Neuronal stem cell (in vitro differentiated cells): Measurements from ENCODE around the gene SERTM2.

Source experiments
- DNase-seq: peaks from one replicate; pipeline ENCODE4 v3.0.0-alpha.2; 2013; ENCODE audit warnings: low spot score
- H2AFZ ChIP-seq: one replicate; pipeline ENCODE4 v1.6.1; 2013; ENCODE audit warnings: mild to moderate bottlenecking, low read length, inconsistent platforms
- H2AK5ac ChIP-seq: 2 replicates; pipeline ENCODE4 v1.6.1; 2013; ENCODE audit warnings: low read depth, mild to moderate bottlenecking, inconsistent platforms, low read length, moderate library complexity, mixed read lengths
- H2BK120ac ChIP-seq: 2 replicates; pipeline ENCODE4 v1.6.1; 2013; ENCODE audit warnings: low read depth, mild to moderate bottlenecking, inconsistent platforms, low read length, moderate library complexity, mixed read lengths
- H2BK12ac ChIP-seq: one replicate; pipeline ENCODE4 v1.6.1; 2013; ENCODE audit warnings: low read length, inconsistent platforms
- H2BK15ac ChIP-seq: 2 replicates; pipeline ENCODE4 v1.6.1; 2013; ENCODE audit warnings: mild to moderate bottlenecking, low read length, inconsistent platforms, mixed read lengths
- H2BK5ac ChIP-seq: one replicate; pipeline ENCODE4 v1.6.1; 2013; ENCODE audit warnings: inconsistent platforms, mild to moderate bottlenecking, low read length, moderate library complexity
- H3K14ac ChIP-seq: one replicate; pipeline ENCODE4 v1.6.1; 2013; ENCODE audit warnings: low read length, inconsistent platforms
- H3K18ac ChIP-seq: 2 replicates; pipeline ENCODE4 v1.6.1; 2013; ENCODE audit warnings: low read length, inconsistent platforms
- H3K23ac ChIP-seq: 2 replicates; pipeline ENCODE4 v1.6.1; 2013; ENCODE audit warnings: low read depth, mild to moderate bottlenecking, mixed read lengths, low read length, inconsistent platforms; ENCODE audit not compliant: poor library complexity
- H3K27ac ChIP-seq: replicated peaks from 3 replicates; pipeline ENCODE4 v1.5.1; 2013; ENCODE audit warnings: low read length, inconsistent platforms
- H3K27me3 ChIP-seq, 3 experiments: 2 replicates each; pipeline ENCODE4 v1.6.1; 2013; ENCODE audit warnings: low read length in 3 of 3, mild to moderate bottlenecking in 2 of 3, inconsistent platforms in 1 of 3, low read depth in 1 of 3, mixed read lengths in 1 of 3, moderate library complexity in 1 of 3; ENCODE audit not compliant: control insufficient read depth in 3 of 3, insufficient read depth in 3 of 3
- H3K36me3 ChIP-seq, 2 donors: replicated peaks in 1 of 2; 2 replicates each; pipeline ENCODE4 v1.6.1; 2013; ENCODE audit warnings: low read length in 2 of 2; ENCODE audit not compliant: control insufficient read depth in 2 of 2, insufficient read depth in 2 of 2
- H3K4ac ChIP-seq: 2 replicates; pipeline ENCODE4 v1.6.1; 2013; ENCODE audit warnings: inconsistent platforms, mild to moderate bottlenecking, low read length, moderate library complexity
- H3K4me1 ChIP-seq, 2 donors: 1 replicate in 1 of 2; 2 replicates in 1 of 2; pipeline ENCODE4 v1.6.1; 2013; ENCODE audit warnings: low read length in 2 of 2, low read depth in 1 of 2; ENCODE audit not compliant: control insufficient read depth in 2 of 2, insufficient read depth in 1 of 2
- H3K4me2 ChIP-seq: one replicate; pipeline ENCODE4 v1.6.1; 2013; ENCODE audit warnings: mild to moderate bottlenecking, low read length, inconsistent platforms; ENCODE audit not compliant: insufficient read depth, poor library complexity, severe bottlenecking
- H3K4me3 ChIP-seq, 2 donors: 2 replicates each; pipeline ENCODE4 v1.5.1; 2013; ENCODE audit warnings: low read length in 2 of 2, mild to moderate bottlenecking in 2 of 2, inconsistent platforms in 1 of 2, moderate library complexity in 1 of 2
- H3K79me1 ChIP-seq: one replicate; pipeline ENCODE4 v1.6.1; 2013; ENCODE audit warnings: low read depth, mild to moderate bottlenecking, inconsistent platforms, low read length, moderate library complexity
- H3K9ac ChIP-seq: one replicate; pipeline ENCODE4 v1.6.1; 2013; ENCODE audit warnings: mild to moderate bottlenecking, low read depth, low read length, inconsistent platforms; ENCODE audit not compliant: poor library complexity
- H3K9me3 ChIP-seq, 2 donors: replicated peaks in 1 of 2; 2 replicates each; pipeline versions ENCODE3 to v1.6.1; 2013; ENCODE audit warnings: low read length in 2 of 2, mild to moderate bottlenecking in 2 of 2, inconsistent platforms in 1 of 2, low read depth in 1 of 2, mixed read lengths in 1 of 2, moderate library complexity in 1 of 2; ENCODE audit not compliant: control insufficient read depth in 2 of 2, insufficient read depth in 1 of 2
- H4K8ac ChIP-seq: one replicate; pipeline ENCODE4 v1.6.1; 2013; ENCODE audit warnings: low read depth, mild to moderate bottlenecking, inconsistent platforms, low read length, moderate library complexity
- H4K91ac ChIP-seq: one replicate; pipeline ENCODE4 v1.6.1; 2013; ENCODE audit warnings: low read length, low read depth, mild to moderate bottlenecking, inconsistent platforms; ENCODE audit not compliant: poor library complexity
- WGBS, 2 donors: extraction: QIAGEN DNeasy Blood & Tissue Kit; methylation state at CpG; one replicate each; pipeline ENCODE4 v1.1.7; 2013; ENCODE audit warnings: missing lambda C conversion rate in 2 of 2, mixed read lengths in 1 of 2; ENCODE audit not compliant: insufficient read length in 2 of 2, insufficient replicate concordance in 1 of 2; ENCODE audit errors: extremely low coverage in 2 of 2; 5-methylcytosine and 5-hydroxymethylcytosine counted together

SERTM2 gene

GRCh38 chrX:111505783-111506182 lies 5.7 kb upstream of the SERTM2 start:
- Histone ChIP-seq H2AK5ac (no peak overlapping the region), H2BK15ac (no peak overlapping the region), H2BK120ac (no peak overlapping the region), H3K4me2 (no peak overlapping the region), H2AFZ (no peak overlapping the region), H3K79me1 (no peaks in the 10 kb centered on the region), H3K36me3 (no peaks in the 10 kb centered on the region), H2BK12ac (no peak overlapping the region), H3K14ac (no peak overlapping the region), H3K4me1 (no peaks in the 10 kb centered on the region), H4K8ac (no peak overlapping the region), H3K27me3 (peaks cover 0 to 5% (median 0%) of the 10 kb centered on the region in 3 experiments), H3K9ac (no peak overlapping the region), H3K23ac (no peak overlapping the region), H3K4ac (no peak overlapping the region), H3K4me3 (no peak overlapping the region), H3K18ac (no peak overlapping the region), H4K91ac (no peak overlapping the region), H3K9me3 (no peaks in the 10 kb centered on the region), H2BK5ac (no peak overlapping the region), H3K27ac (no peak overlapping the region)
- WGBS, 2 donors = no CpG with 5 or more reads among the region's 2 CpGs
- no peak for DNase-seq

- WGBS, 2 donors = no CpG with 5 or more reads among the region's 1 CpG
- H3K23ac ChIP-seq = no peak overlapping the region
- no peaks in the 10 kb centered on the region for H3K9me3 ChIP-seq
- no peak overlapping the region for H2BK15ac ChIP-seq
- no peak overlapping the region for H2AK5ac ChIP-seq
- no peak overlapping the region for H2BK12ac ChIP-seq
- no peak overlapping the region for H3K9ac ChIP-seq
- no peaks in the 10 kb centered on the region for H3K4me1 ChIP-seq
- H2BK120ac ChIP-seq = no peak overlapping the region
- no peaks in the 10 kb centered on the region for H3K36me3 ChIP-seq
- H3K27ac ChIP-seq = no peak overlapping the region
- H4K91ac ChIP-seq = no peak overlapping the region
- no peak for DNase-seq
- no peak overlapping the region for H2BK5ac ChIP-seq
- H3K4me2 ChIP-seq = no peak overlapping the region
- H3K27me3 ChIP-seq = peaks cover 0 to 5% (median 0%) of the 10 kb centered on the region in 3 experiments
- H3K79me1 ChIP-seq = no peaks in the 10 kb centered on the region
- H3K14ac ChIP-seq = no peak overlapping the region
- H2AFZ ChIP-seq = no peak overlapping the region
- H3K4ac ChIP-seq = no peak overlapping the region
- no peak overlapping the region for H3K18ac ChIP-seq
- H4K8ac ChIP-seq = no peak overlapping the region
- no peak overlapping the region for H3K4me3 ChIP-seq
These were observed 4.6 kb upstream of the SERTM2 start for GRCh38 chrX:111506826-111507225.

GRCh38 chrX:111507933-111508332 lies 3.5 kb upstream of the SERTM2 start:
- Histone ChIP-seq H3K18ac (no peak overlapping the region), H3K4ac (no peak overlapping the region), H3K23ac (no peak overlapping the region), H4K91ac (no peak overlapping the region), H3K14ac (no peak overlapping the region), H3K4me2 (no peak overlapping the region), H3K27me3 (peaks cover 0 to 5% (median 0%) of the 10 kb centered on the region in 3 experiments), H3K27ac (no peak overlapping the region), H2BK5ac (no peak overlapping the region), H2BK15ac (no peak overlapping the region), H2AK5ac (no peak overlapping the region), H3K9ac (no peak overlapping the region), H3K9me3 (no peaks in the 10 kb centered on the region), H3K4me3 (no peak overlapping the region), H2BK120ac (no peak overlapping the region), H3K79me1 (no peaks in the 10 kb centered on the region), H3K36me3 (no peaks in the 10 kb centered on the region), H2AFZ (no peak overlapping the region), H2BK12ac (no peak overlapping the region), H4K8ac (no peak overlapping the region), H3K4me1 (no peaks in the 10 kb centered on the region)
- DNase-seq = no peak

- H3K18ac ChIP-seq = no peak overlapping the region
- H2AFZ ChIP-seq = no peak overlapping the region
- no peak overlapping the region for H3K4me3 ChIP-seq
- H3K4me2 ChIP-seq = no peak overlapping the region
- H4K91ac ChIP-seq = no peak overlapping the region
- no peaks in the 10 kb centered on the region for H3K27me3 ChIP-seq
- no peak overlapping the region for H3K4ac ChIP-seq
- H3K14ac ChIP-seq = no peak overlapping the region
- no peak for DNase-seq
- H2BK15ac ChIP-seq = no peak overlapping the region
- no peaks in the 10 kb centered on the region for H3K79me1 ChIP-seq
- H2BK5ac ChIP-seq = no peak overlapping the region
- peaks cover 4 to 15% of the 10 kb centered on the region in 2 donors for H3K4me1 ChIP-seq
- no peak overlapping the region for H2BK12ac ChIP-seq
- no peak overlapping the region for H2BK120ac ChIP-seq
- H3K9ac ChIP-seq = no peak overlapping the region
- H4K8ac ChIP-seq = no peak overlapping the region
- no peak overlapping the region for H2AK5ac ChIP-seq
- no peaks in the 10 kb centered on the region for H3K36me3 ChIP-seq
- no peak overlapping the region for H3K23ac ChIP-seq
- H3K9me3 ChIP-seq = no peaks in the 10 kb centered on the region
- H3K27ac ChIP-seq = no peak overlapping the region
These were observed 3.9 kb downstream of the SERTM2 start for GRCh38 chrX:111515298-111515697.
